NCI-H460 (cell line): ENCODE data around the gene DUSP8. TPM values are rescaled to one million over a fixed set of nuclear protein-coding genes. Genes with fewer than 3 reads are reported as not detected.
"Not testable (repeated sequence)": the region's sequence is repeated elsewhere in the genome, so short reads cannot be mapped to it uniquely, and the experiment has no call there.

Source experiments
- DNase-seq: peaks from one replicate; pipeline ENCODE4 v3.0.0-alpha.2; 2016; ENCODE audit warnings: low read depth; ENCODE audit errors: extremely low read depth
- total RNA-seq: library from RNA; depleted of rRNA; stranded (reverse); fragments of >200 nt; shearing (Covaris generic); gene quantifications from 2 replicates; pipeline ENCODE4 v1.2.3, GENCODE V29; 2014

The DUSP8 gene
- total RNA-seq, 1 experiment from 2014 or later, result 3.1 TPM

DNA sequence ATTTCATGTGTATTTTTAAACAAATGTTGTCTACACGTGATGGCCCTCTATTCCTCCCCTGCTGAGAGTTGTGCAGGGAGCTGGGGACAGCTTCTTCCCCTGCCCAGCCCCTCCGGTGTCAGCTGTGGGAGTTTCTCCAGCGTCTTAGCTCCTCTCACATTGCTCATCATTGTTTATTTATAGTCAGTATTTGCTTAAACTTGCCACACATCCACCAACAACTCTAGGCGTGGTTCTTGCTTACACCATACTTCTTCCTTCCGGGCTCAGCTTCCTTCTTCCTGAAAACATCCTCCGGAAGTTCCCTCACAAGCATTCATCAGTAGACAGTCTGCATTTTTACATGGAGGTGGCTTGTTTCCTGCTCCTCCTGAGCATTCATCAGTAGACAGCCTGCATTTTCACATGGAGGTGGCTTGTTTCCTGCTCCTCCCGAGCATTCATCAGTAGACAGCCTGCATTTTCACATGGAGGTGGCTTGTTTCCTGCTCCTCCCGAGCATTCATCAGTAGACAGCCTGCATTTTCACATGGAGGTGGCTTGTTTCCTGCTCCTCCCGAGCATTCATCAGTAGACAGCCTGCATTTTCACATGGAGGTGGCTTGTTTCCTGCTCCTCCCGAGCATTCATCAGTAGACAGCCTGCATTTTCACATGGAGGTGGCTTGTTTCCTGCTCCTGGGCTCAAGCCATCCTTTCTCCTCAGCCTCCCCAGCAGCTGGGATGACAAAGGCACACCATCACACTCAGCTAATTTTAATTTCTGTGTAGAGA lies 17.3 kb upstream of the DUSP8 start:
- DNase-seq, result peak; percentile 77

DNA sequence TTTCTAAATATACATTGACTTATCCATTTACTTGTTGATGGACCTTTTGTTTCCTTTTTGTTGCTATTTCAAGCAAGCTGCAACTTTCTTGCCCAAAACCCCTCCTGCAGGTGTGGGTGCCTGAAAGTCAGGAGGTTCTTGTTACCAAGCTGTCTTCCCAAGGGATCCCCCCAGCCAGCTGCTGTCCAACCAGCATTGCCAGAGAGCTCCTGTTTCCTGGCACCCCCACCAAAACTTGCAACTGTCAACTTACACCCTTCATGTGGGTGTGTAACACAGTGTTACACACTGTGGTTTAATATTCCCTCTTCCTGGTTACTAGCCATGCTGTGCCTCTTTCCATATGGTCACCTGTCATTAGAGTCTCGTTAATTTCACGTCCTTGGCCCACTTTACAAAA lies 14.6 kb upstream of the DUSP8 start:
- no peak for DNase-seq

GRCh38 chr11:1584661-1585370 lies 12.7 kb upstream of the DUSP8 start, which contains the start of gene KRTAP5-1:
Gene KRTAP5-1, minus strand, starts transcription at chr11:1585283. Its CDS starts 34 bp downstream, at chr11:1585249.
- DNase-seq, result not testable (repeated sequence)

- not testable (repeated sequence) for DNase-seq
These were observed 10.8 kb upstream of the DUSP8 start for GRCh38 chr11:1582909-1583308.

DNA sequence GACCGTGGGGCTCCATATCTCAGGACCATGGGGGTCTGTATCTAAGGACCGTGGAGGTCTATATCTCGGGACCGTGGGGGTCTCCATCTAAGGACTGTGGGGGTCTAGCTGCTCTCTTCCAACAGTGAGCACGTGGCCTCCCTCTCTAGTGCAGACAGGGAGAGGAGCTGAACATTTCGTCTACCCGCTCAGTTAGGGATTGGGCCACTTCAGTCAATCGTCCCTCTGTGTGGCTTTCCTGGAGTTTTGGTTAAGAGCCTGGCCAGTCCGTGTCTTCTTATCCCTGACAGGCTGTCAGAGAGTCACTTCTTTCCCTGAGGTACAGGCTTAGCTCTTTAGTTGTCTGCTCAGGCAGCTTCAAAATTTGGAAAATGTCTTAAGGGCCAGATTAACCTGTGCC lies 9.9 kb upstream of the DUSP8 start:
- DNase-seq, result no peak

GRCh38 chr11:1576825-1577224 lies 4.8 kb upstream of the DUSP8 start:
- DNase-seq, result no peak

- not testable (repeated sequence) for DNase-seq
These were observed 3.7 kb upstream of the DUSP8 start for GRCh38 chr11:1575756-1576155.

GRCh38 chr11:1574933-1575242 lies 2.8 kb upstream of the DUSP8 start:
- DNase-seq, result no peak

DNA sequence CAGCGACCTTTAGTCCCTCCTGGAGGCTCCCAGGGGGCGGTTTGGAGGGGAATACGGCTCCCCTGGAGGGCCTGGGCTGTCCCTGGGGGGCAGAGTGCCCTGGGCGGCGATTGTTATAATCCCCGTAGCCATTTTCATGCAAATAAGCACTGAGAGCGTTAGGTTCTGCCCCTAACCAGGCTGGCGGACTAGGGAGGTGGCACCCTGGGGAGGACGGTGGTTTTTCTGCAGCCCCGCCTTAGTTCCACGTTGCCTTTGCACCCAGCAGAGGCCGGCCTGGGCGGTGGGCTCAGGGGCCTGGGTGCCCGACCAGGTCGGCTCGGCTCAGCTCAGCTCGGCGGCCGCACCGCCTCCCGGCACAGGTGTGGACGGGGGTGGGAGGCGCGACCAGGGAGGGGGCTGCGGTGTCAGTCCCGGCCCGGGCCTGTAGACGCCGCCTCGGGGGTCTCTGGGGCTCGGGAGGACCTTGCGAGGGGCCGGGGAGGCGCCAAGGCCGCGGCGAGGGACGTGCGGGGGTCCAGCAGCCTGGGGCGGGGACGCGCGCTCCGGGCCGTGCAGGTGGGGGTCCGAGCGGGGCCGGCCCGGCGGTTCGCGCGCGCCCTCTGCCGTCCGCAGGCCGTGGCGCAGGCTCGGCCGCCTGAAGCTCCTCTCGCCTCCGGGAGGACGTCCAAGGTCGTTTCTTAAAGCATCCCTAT lies 2.3 kb upstream of the DUSP8 start:
- no peak for DNase-seq

GRCh38 chr11:1573903-1574237 lies 1.8 kb upstream of the DUSP8 start:
- DNase-seq, result no peak

- DNase-seq, result no peak
These were observed 1.2 kb upstream of the DUSP8 start for GRCh38 chr11:1573077-1573902.

DNA sequence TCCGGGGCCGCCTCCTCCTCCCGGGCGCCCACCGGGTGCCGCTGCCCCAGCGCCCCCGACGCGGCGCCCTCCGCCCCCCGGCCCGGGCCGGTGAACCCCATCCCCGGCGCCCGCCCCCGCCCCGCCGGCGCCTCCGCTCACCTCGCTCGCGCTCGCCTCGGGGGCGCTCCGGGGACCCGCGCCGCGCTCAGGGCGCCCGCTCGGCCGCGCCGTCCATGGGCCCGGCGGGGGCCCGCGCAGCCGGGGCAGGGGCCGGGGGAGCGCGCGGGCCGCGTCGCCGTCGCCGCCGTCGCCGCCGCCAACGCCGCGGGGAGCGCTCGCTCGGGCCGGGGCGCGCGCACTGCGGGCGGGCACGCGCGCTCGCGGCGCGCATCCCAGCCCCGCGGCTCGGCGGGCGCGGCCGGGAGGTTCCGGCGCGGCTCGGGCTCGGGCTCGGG lies 293 bp downstream of the DUSP8 start:
- DNase-seq, result no peak

DNA sequence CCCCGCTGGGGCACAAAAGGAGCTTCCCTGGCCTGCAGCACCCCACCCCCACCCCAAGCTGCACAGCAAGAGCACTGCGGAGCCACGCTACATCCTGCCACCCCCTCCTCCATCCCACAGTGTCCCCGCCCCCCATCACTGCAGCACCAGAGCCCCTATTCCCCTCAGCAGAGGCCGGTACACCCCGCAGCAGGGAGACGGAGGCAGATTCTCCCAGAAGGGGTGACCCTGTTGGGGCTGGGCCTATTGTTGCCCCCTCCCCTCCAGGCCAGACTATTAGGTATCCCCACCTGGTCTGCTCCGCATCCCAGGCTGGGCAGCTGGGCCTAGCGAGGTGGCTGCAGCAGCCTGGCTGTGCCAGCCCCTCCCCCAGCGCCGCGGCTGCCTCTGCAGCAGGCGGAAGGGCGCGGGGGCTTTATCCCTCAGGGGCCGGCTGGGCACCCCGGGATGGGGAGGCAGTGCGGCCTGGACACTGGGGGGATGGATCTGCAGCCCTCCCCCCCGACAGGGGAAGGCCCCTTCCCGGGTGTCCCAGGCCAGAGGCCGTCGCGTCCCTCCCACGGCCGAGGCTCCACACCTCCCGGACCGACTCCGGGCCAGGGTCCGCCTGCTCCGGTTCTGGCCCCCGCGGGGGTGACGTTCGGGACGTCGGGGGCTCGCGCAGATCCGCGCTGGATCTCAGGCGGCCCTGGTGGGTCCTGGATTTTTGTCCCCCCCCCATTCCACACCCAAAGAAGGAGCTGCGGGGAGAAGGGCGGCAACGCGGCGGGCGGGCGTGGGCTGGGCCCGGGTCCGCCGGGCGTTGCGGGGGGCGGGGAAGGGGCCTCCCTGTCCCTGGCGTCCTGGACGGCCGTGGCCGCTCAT lies 943 bp downstream of the DUSP8 start:
- no peak for DNase-seq

- no peak for DNase-seq
These were observed 1.6 kb downstream of the DUSP8 start for GRCh38 chr11:1570531-1570895.

DNA sequence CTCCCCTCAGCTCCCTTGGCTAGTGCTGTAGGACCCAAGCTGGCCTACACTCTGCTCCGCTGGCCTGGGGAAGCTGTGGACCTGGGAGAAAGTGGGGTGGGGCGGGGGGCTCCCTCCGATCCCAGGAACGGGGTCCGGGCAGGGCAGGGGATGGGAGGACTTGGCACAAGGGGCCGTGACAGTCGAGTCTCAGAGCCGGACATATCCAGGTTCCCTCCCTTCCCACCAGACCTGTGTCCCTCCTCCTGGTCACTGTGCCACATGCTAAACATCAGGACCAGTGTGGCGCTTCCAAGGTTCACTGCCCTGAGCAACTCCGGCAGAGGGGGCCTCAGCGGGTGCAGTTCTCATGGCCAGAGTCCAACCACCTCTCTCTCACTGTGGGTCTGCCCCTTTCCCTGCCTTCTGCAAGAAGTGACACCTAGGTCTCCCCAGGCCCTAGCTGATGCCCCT lies 2.0 kb downstream of the DUSP8 start:
- no peak for DNase-seq

GRCh38 chr11:1569251-1569780 lies 2.8 kb downstream of the DUSP8 start:
- DNase-seq, result no peak

GRCh38 chr11:1568441-1568911 lies 3.6 kb downstream of the DUSP8 start:
- DNase-seq, result no peak

DNA sequence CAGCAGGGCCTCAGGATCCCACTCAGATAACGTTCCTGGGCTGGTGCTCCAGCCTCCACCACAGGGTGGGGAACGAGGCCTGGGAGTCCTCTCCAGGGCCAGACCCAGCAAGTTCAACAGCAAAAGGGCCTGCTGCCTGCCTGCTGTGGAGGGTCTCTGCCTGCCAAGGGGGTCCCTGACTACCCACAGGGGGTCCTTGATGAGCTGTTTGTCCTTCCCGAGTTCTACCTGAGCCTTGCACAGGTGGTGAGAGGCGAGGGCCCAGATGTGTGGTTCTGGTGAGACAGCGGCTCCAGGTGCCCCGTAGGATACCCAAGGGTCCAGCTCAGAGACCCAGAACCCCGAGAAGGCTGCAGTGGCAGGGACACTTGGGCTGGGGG lies 4.4 kb downstream of the DUSP8 start:
- DNase-seq, result no peak

GRCh38 chr11:1567052-1567720 lies 4.9 kb downstream of the DUSP8 start:
- DNase-seq, result no peak
